K562 (cell line): ENCODE results near the gene HSD11B1. TPM values are rescaled to one million over a fixed set of nuclear protein-coding genes. Genes with fewer than 3 reads are reported as not detected.

Source experiments
- BACH1 ChIP-seq: fragments of 200-800 bp; sonication (Bioruptor generic); IDR thresholded peaks from 2 replicates; pipeline ENCODE4 v1.6.1; 2016; ENCODE audit warnings: missing genetic modification characterization, missing compliant biosample characterization
- E2F3 ChIP-seq: fragments of 250-450 bp; sonication (Bioruptor Pico); IDR thresholded peaks from 2 replicates; pipeline ENCODE4 v1.4.0; 2020; ENCODE audit warnings: mild to moderate bottlenecking
- ELF1 ChIP-seq: fragments of 200-800 bp; sonication (Bioruptor generic); IDR thresholded peaks from 2 replicates; pipeline ENCODE4 v1.6.1; 2016; ENCODE audit warnings: missing genetic modification characterization, missing compliant biosample characterization
- HMG20B ChIP-seq: fragments of 250-450 bp; sonication (Bioruptor Pico); IDR thresholded peaks from 2 replicates; pipeline ENCODE4 v1.5.0; 2021; ENCODE audit warnings: mild to moderate bottlenecking
- MEF2A ChIP-seq: IDR thresholded peaks from 2 replicates; pipeline ENCODE4 v1.6.1; 2011; ENCODE audit warnings: low read depth, mild to moderate bottlenecking, low read length, moderate library complexity; ENCODE audit not compliant: control insufficient read depth
- PHB ChIP-seq: fragments of 250-450 bp; sonication (Bioruptor Pico); IDR thresholded peaks from 2 replicates; pipeline ENCODE4 v1.5.0; 2021
- RAD21 ChIP-seq, 2 experiments: fragments of 250-450 bp in 1 of 2; fragments of 450-650 bp in 1 of 2; sonication (Bioruptor Pico) in 1 of 2; formaldehyde crosslinking in 1 of 2; IDR thresholded peaks in 1 of 2; conservative IDR thresholded peaks in 1 of 2; 2 replicates each; pipeline versions ENCODE4 v1.4.0 to v1.8.0; 2020 to 2022; ENCODE audit warnings: mild to moderate bottlenecking in 2 of 2, moderate library complexity in 1 of 2
- SIN3A ChIP-seq, 2 experiments: fragments of 150-350 bp in 1 of 2; IDR thresholded peaks; 2 replicates each; pipeline ENCODE4 v1.6.1; 2011 to 2016; ENCODE audit warnings: borderline replicate concordance in 2 of 2, low read depth in 2 of 2, low read length in 2 of 2, mild to moderate bottlenecking in 2 of 2, moderate library complexity in 2 of 2; ENCODE audit not compliant: control insufficient read depth in 1 of 2
- STAG1 ChIP-seq: sonication (generic); formaldehyde crosslinking; IDR thresholded peaks from 2 replicates; pipeline ENCODE4 v1.5.0; 2020; ENCODE audit warnings: missing genetic modification reagents, borderline replicate concordance
- TEAD4 ChIP-seq, 2 experiments: sonication (generic) in 1 of 2; formaldehyde crosslinking in 1 of 2; IDR thresholded peaks; 2 replicates each; pipeline versions ENCODE4 v1.6.1 to v1.8.0; 2012 to 2022; ENCODE audit warnings: borderline replicate concordance in 1 of 2, inconsistent platforms in 1 of 2, low read length in 1 of 2, mild to moderate bottlenecking in 1 of 2, missing genetic modification reagents in 1 of 2
- ZNF217 ChIP-seq: sonication (generic); formaldehyde crosslinking; IDR thresholded peaks from 2 replicates; pipeline ENCODE4 v1.8.0; 2022; ENCODE audit warnings: mild to moderate bottlenecking, missing genetic modification reagents
- ZNF274 ChIP-seq: IDR thresholded peaks from 2 replicates; pipeline ENCODE4 v1.6.1; 2011; ENCODE audit warnings: low read depth, mild to moderate bottlenecking, low read length, moderate library complexity, borderline replicate concordance
- ZNF444 ChIP-seq: fragments of 250-450 bp; sonication (Bioruptor Pico); IDR thresholded peaks from 2 replicates; pipeline ENCODE4 v1.4.0; 2020; ENCODE audit warnings: mild to moderate bottlenecking, moderate library complexity
- polyA plus RNA-seq, 8 experiments: library from polyadenylated mRNA; depleted of rRNA in 4 of 8; stranded (reverse) in 5 of 8; unstranded in 3 of 8; fragments of >200 nt; fragmentation: Nextera tagmentation in 2 of 8; fragmentation: Illumina TruSeq in 1 of 8; extraction: Ambion mirVana in 2 of 8; extraction: Trizol in 1 of 8; gene quantifications; 2 replicates each; pipeline versions ENCODE4 v1.2.1 to v1.2.3, GENCODE V29; 2011 to 2014; ENCODE audit warnings: inconsistent platforms in 1 of 8, missing spikeins in 1 of 8
- total RNA-seq, 7 experiments: library from RNA; depleted of rRNA in 6 of 7; stranded (reverse); fragments of >200 nt in 6 of 7; fragmentation: Illumina TruSeq in 2 of 7; extraction: Trizol in 2 of 7; gene quantifications; 2 replicates each; pipeline versions ENCODE4 v1.2.1 to v1.2.3, GENCODE V29; 2011 to 2021; ENCODE audit warnings: low replicate concordance in 1 of 7
- TF ChIP-seq, protein P1 (sequence below): sonication (generic); formaldehyde crosslinking; IDR thresholded peaks from 2 replicates; pipeline ENCODE4 v1.8.0; 2022; ENCODE audit warnings: mild to moderate bottlenecking, missing genetic modification reagents
- TF ChIP-seq, protein P2 (sequence below): sonication (generic); formaldehyde crosslinking; IDR thresholded peaks from 2 replicates; pipeline ENCODE4 v1.8.0; 2022; ENCODE audit warnings: mild to moderate bottlenecking, low read depth, missing genetic modification reagents
- TF ChIP-seq, protein P3 (sequence below), 2 experiments: fragments of 450-650 bp; IDR thresholded peaks; 2 replicates each; pipeline ENCODE4 v1.6.1; 2016; ENCODE audit warnings: mild to moderate bottlenecking in 2 of 2, borderline replicate concordance in 1 of 2, low read depth in 1 of 2, moderate library complexity in 1 of 2

HSD11B1 gene
- total and polyA plus RNA-seq, 9 of the 15 experiments (the other 6 are each of a cell fraction or from before 2014, with no cell fraction given): 0.04 to 0.16 TPM; not detected in 7

DNA sequence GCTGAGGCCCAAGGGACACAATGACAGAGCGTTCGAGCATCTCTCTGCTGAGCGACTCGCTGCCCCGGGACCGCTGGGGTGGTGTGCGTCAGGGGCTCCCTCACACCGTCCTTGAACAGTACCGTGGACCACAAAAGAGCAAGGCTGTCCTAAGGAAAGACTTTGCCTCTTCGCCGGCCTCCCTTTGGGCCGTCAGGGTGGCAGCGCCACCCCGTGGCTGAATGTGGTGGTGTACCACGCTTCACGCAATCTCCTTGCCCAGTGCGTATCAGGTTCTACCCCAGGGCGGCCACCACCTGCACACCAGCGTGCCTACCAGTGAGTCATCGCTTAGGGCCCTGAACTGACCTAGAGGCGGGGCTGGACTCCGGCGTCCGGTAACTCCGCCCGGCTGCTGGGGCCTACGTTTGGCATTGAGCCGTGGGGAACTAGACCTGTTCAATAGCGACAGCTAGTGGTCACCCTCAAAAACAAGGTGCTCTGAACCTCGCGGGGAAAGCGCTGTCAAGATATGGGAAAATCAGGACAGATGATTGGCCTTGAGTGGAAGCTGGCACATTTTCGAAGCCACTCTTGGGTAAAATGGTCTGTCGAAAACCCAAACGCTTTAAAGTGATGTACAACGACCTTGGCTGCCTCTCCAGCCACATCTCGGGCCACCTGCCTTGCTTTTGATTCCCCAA, 43.1 kb downstream of the HSD11B1 start (continued):
- TF ChIP-seq ZNF274 (no peak), BACH1 (tag) (no peak), TEAD4 (IDR thresholded peaks at IDR 0.05; ENCODE audit: low read length) (peak; percentile 60), TEAD4 (CRISPR knock-in tag; IDR thresholded peaks at IDR 0.05; ENCODE audit: borderline replicate concordance) (no peak), ELF1 (no peak), STAG1 (no peak; the same call in 1 of the 2 replicates), ZNF444 (CRISPR knock-in tag) (no peak), PHB (CRISPR knock-in tag) (no peak), SIN3A (IDR thresholded peaks at IDR 0.05; ENCODE audit: borderline replicate concordance in 2 of 2, control insufficient read depth in 1 of 2, low read depth in 2 of 2, low read length in 2 of 2) (no peak), ZNF217 (CRISPR knock-in tag) (no peak), MEF2A (no peak), RAD21 (CRISPR knock-in tag; conservative IDR thresholded peaks at IDR 0.05 in 1 of 2, IDR thresholded peaks at IDR 0.05 in 1 of 2) (peak; percentile 94 to 97), HMG20B (CRISPR knock-in tag) (no peak), E2F3 (CRISPR knock-in tag) (no peak)
- TF ChIP-seq, protein P1, sequence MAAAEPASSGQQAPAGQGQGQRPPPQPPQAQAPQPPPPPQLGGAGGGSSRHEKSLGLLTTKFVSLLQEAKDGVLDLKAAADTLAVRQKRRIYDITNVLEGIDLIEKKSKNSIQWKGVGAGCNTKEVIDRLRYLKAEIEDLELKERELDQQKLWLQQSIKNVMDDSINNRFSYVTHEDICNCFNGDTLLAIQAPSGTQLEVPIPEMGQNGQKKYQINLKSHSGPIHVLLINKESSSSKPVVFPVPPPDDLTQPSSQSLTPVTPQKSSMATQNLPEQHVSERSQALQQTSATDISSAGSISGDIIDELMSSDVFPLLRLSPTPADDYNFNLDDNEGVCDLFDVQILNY (CRISPR knock-in tag): 0 out of 2 replicates have a peak, but pooled peaks have one; percentile 74
- TF ChIP-seq, protein P2, sequence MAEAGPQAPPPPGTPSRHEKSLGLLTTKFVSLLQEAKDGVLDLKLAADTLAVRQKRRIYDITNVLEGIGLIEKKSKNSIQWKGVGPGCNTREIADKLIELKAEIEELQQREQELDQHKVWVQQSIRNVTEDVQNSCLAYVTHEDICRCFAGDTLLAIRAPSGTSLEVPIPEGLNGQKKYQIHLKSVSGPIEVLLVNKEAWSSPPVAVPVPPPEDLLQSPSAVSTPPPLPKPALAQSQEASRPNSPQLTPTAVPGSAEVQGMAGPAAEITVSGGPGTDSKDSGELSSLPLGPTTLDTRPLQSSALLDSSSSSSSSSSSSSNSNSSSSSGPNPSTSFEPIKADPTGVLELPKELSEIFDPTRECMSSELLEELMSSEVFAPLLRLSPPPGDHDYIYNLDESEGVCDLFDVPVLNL (CRISPR knock-in tag): no peak
- TF ChIP-seq, protein P3, sequence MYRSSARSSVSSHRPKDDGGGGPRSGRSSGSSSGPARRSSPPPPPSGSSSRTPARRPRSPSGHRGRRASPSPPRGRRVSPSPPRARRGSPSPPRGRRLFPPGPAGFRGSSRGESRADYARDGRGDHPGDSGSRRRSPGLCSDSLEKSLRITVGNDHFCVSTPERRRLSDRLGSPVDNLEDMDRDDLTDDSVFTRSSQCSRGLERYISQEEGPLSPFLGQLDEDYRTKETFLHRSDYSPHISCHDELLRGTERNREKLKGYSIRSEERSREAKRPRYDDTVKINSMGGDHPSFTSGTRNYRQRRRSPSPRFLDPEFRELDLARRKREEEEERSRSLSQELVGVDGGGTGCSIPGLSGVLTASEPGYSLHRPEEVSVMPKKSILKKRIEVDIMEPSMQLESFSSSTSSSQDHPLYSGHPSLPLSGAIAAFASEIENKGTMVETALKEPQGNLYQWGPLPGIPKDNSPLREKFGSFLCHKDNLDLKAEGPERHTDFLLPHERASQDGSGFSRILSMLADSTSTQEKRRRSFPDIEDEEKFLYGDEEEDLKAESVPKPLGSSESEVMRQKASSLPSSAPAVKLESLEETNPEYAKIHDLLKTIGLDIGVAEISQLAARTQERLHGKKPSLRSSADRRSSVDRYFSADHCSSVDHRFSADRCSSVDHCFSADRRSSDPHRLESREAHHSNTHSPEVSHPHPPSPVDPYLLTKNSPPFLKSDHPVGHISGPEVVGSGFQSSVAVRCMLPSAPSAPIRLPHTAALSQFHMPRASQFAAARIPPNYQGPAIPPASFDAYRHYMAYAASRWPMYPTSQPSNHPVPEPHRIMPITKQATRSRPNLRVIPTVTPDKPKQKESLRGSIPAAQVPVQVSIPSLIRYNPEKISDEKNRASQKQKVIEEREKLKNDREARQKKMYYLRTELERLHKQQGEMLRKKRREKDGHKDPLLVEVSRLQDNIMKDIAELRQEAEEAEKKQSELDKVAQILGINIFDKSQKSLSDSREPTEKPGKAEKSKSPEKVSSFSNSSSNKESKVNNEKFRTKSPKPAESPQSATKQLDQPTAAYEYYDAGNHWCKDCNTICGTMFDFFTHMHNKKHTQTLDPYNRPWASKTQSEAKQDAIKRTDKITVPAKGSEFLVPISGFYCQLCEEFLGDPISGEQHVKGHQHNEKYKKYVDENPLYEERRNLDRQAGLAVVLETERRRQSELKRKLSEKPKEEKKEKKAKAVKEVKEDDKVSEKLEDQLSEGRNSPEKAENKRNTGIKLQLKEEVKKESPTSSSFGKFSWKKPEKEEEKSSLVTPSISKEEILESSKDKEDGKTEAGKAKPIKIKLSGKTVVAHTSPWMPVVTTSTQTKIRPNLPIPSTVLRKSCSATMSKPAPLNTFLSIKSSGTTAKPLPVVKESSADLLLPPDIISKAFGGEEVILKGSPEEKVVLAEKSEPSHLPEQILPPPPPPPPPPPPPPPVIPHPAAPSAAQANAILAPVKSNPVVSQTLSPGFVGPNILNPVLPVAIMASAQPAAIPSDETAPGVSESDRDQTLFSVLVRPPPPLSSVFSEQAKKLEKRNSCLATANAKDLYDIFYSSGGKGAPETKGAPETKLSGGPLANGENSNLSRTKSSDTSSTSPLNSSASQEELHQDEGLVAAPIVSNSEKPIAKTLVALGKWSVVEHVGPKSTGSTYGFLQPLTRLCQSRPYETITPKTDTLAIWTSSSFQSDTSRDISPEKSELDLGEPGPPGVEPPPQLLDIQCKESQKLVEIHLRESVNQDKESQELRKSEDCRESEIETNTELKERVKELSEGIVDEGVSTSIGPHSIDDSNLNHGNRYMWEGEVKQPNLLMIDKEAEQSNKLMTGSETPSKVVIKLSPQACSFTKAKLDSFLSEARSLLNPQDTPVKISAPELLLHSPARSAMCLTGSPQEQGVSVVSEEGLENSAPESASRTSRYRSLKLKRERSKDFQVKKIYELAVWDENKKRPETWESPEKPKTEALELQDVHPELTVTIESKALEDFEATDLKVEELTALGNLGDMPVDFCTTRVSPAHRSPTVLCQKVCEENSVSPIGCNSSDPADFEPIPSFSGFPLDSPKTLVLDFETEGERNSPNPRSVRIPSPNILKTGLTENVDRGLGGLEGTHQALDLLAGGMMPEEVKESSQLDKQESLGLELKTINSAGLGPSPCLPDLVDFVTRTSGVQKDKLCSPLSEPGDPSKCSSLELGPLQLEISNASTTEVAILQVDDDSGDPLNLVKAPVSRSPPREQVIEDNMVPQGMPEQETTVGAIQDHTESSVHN (IDR thresholded peaks at IDR 0.05; ENCODE audit: borderline replicate concordance in 1 of 2, low read depth in 1 of 2): no peak
